IPS-18a (cell line): Measurements from ENCODE around the gene TESK1.

Experiments
- H3K27ac ChIP-seq: one replicate; pipeline ENCODE4 v1.5.1; 2013; ENCODE audit warnings: low read length
- H3K27me3 ChIP-seq: one replicate; pipeline ENCODE4 v1.6.1; 2013; ENCODE audit warnings: mild to moderate bottlenecking, low read length; ENCODE audit not compliant: control insufficient read depth, insufficient read depth
- H3K36me3 ChIP-seq: one replicate; pipeline ENCODE4 v1.6.1; 2013; ENCODE audit warnings: low read depth, low read length; ENCODE audit not compliant: control insufficient read depth
- H3K4me1 ChIP-seq: one replicate; pipeline ENCODE4 v1.6.1; 2013; ENCODE audit warnings: low read depth, low read length; ENCODE audit not compliant: control insufficient read depth
- H3K4me3 ChIP-seq: one replicate; pipeline ENCODE4 v1.5.1; 2013; ENCODE audit warnings: low read length
- H3K9ac ChIP-seq: one replicate; pipeline ENCODE4 v1.6.1; 2013; ENCODE audit warnings: mild to moderate bottlenecking, low read length, moderate library complexity
- H3K9me3 ChIP-seq: one replicate; pipeline ENCODE4 v1.6.1; 2013; ENCODE audit warnings: low read depth, low read length; ENCODE audit not compliant: control insufficient read depth

TESK1 gene, protein sequence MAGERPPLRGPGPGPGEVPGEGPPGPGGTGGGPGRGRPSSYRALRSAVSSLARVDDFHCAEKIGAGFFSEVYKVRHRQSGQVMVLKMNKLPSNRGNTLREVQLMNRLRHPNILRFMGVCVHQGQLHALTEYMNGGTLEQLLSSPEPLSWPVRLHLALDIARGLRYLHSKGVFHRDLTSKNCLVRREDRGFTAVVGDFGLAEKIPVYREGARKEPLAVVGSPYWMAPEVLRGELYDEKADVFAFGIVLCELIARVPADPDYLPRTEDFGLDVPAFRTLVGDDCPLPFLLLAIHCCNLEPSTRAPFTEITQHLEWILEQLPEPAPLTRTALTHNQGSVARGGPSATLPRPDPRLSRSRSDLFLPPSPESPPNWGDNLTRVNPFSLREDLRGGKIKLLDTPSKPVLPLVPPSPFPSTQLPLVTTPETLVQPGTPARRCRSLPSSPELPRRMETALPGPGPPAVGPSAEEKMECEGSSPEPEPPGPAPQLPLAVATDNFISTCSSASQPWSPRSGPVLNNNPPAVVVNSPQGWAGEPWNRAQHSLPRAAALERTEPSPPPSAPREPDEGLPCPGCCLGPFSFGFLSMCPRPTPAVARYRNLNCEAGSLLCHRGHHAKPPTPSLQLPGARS

DNA sequence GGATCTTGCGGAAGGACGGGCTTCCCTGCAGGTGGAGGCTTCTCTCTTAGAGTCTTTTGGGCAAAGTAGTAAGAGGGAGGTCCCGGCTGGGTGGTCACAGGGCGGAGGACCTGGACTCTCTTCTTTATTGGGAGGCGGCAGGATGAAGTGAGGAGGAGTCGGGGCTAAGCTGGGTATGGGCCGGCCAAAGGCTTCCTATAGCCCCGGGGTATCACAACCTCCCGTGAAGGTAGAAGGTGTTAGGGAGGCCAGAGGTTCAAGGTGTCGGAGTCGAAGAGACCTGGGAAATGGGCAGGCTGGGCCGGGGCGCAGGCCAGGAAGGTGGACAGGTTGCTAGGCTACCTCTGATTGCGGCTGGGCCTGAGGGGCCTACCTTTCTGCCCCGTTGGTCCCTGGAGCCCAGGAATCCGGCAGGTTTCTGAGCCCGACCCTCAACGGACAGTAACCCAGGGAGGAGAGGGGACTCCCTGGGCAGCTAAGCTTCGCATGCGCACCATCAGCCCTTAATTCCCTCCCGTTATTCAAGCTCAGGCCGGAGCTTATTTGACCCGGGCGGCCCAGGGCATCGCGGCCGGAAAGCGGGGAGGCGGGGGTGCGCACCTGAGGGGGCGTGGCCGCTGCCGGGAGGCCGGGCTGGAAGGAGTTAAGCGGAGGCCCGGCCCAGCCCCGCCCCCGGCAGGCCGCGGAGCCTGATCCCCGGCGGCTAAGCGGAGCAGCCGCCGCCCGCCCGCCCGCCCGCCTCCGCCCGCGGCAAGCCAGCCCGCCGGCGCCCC, at the start of gene TESK1:
TESK1 (plus strand) TSS at position 685 of the 773 bp plus-strand sequence. CDS start 358 bp downstream, outside the sequence.
- Histone ChIP-seq H3K4me3 (peak within 1 kb of the TSS; percentile 75), H3K36me3 (peaks cover 15% of the 10 kb centered on the region), H3K4me1 (peaks cover 5% of the 10 kb centered on the region)

DNA sequence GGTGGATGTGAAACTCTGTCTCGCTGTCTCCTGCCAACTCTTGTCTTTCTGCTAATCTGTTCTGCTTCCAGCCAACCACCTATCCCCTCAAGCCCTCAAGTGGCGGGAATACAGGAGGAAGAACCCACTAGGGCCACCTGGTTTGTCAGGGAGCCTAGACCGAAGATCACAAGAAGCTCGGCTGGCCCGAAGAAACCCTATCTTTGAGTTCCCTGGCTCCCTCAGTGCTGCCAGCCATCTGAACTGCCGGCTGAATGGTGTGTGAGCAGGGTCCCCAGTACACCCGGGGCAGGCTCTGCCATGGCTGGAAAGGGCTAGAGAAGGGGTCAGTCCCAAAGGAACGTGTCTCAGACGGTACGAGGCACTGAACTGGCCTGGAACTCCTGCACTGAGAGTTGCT, 49.2 kb upstream of the TESK1 start:
- Histone ChIP-seq H3K27me3 (no peaks in the 10 kb centered on the region), H3K4me3 (no peak overlapping the region), H3K27ac (no peak overlapping the region), H3K36me3 (no peaks in the 10 kb centered on the region), H3K4me1 (no peaks in the 10 kb centered on the region), H3K9me3 (no peaks in the 10 kb centered on the region), H3K9ac (no peak overlapping the region)

More for the DNA sequence above, at the start of gene TESK1:
- H3K27me3 ChIP-seq = no peaks in the 10 kb centered on the region
- peak within 1 kb of the TSS; percentile 22 for H3K27ac ChIP-seq
- H3K9me3 ChIP-seq = no peaks in the 10 kb centered on the region
- peak within 1 kb of the TSS; percentile 42 for H3K9ac ChIP-seq

DNA sequence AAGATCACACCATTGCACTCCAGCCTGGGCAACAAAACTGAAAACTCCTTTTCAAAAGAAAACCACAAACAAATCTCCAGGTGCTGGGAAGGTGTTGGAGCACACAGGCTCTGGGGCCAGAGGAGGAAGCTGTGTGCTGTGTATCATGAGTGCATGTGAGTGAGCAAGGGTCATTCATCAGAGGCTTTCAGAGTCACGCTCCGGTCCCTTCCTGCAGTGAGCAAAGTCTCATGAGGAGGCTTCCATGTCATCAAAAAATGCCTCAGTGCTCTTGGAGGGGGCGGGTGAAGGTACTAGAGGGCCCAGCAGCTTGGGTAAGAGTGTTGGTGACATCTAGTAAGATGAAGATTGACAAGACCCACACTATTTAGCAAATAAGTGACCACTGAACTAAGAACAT, 48.3 kb upstream of the TESK1 start:
- H3K4me1 ChIP-seq = no peaks in the 10 kb centered on the region
- no peaks in the 10 kb centered on the region for H3K36me3 ChIP-seq
- H3K27ac ChIP-seq = no peak overlapping the region
- H3K4me3 ChIP-seq = no peak overlapping the region
- H3K27me3 ChIP-seq = no peaks in the 10 kb centered on the region
- H3K9me3 ChIP-seq = no peaks in the 10 kb centered on the region
- H3K9ac ChIP-seq = no peak overlapping the region

DNA sequence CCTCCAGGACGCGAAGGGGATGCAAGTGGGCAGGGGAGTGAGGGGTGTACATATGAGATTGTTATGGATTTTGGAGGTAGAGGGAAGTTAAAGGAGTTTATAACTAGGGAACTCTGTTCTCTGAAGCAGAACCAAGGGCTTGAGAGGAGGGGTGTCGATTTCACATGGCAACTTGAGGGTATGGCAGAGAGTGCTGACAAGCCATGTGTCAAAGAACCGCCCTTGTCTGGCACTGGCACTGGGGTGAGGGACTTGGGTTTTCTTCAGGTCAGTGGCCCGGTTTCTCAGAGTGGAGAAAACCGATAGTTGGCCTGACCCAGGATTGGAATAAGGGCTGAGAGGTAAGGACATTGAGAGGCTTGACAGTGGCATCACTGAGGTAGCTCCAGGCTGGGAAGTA, 47.7 kb upstream of the TESK1 start:
- Histone ChIP-seq H3K36me3 (no peaks in the 10 kb centered on the region), H3K27me3 (no peaks in the 10 kb centered on the region), H3K4me1 (no peaks in the 10 kb centered on the region)

DNA sequence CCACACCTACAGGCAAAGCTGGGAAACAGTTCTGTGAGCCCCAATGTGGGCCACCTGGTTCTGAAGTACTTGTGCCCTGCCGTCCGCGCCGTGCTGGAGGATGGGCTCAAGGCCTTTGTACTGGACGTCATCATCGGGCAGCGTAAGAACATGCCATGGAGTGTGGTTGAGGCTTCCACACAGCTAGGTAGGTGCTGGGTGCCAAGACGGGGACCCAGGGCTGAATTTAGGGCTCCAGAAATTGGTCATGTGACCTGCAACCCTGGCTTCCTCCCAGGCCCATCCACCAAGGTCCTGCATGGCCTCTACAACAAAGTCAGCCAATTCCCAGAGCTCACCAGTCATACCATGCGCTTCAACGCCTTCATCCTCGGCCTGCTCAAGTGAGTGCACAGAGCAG, 46.9 kb upstream of the TESK1 start:
- H3K9ac ChIP-seq = no peak overlapping the region
- H3K27ac ChIP-seq = no peak overlapping the region
- no peaks in the 10 kb centered on the region for H3K4me1 ChIP-seq
- H3K27me3 ChIP-seq = no peaks in the 10 kb centered on the region
- no peak overlapping the region for H3K4me3 ChIP-seq
- no peaks in the 10 kb centered on the region for H3K9me3 ChIP-seq
- no peaks in the 10 kb centered on the region for H3K36me3 ChIP-seq

More for the DNA sequence above, 47.7 kb upstream of the TESK1 start:
- Histone ChIP-seq H3K4me3 (no peak overlapping the region), H3K9me3 (no peaks in the 10 kb centered on the region), H3K27ac (no peak overlapping the region), H3K9ac (no peak overlapping the region)

DNA sequence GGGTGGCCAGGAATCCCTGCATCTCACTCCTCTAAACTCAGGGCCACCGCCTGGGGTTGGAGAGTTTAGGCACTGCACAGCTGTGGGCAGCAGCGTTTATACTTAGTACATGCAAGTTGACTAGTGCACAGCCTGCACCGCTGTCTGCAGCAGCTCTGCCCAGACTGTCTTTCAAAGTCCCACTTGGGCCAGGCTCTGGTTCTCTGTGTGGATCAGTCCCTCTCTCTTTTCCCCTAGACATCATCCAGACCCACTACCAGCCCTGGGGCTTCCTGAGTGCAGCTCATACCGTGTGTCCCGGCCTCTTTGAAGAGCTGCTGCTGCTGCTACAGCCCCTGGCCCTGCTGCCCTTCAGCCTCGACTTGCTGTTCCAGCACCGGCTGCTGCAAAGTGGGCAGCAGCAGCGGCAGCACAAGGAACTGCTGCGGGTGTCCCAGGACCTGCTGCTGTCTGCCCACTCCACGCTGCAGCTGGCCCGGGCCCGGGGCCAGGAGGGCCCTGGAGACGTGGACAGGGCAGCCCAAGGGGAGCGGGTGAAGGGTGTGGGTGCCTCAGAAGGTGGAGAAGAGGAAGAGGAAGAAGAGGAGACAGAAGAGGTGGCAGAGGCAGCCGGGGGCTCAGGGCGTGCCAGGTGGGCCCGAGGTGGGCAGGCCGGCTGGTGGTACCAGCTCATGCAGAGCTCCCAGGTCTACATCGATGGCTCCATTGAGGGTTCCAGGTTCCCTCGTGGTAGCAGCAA, 45.1 kb upstream of the TESK1 start:
- Histone ChIP-seq H3K36me3 (no peaks in the 10 kb centered on the region), H3K9ac (no peak overlapping the region), H3K4me3 (no peak overlapping the region), H3K4me1 (peaks cover 5% of the 10 kb centered on the region), H3K9me3 (no peaks in the 10 kb centered on the region), H3K27ac (no peak overlapping the region), H3K27me3 (no peaks in the 10 kb centered on the region)

DNA sequence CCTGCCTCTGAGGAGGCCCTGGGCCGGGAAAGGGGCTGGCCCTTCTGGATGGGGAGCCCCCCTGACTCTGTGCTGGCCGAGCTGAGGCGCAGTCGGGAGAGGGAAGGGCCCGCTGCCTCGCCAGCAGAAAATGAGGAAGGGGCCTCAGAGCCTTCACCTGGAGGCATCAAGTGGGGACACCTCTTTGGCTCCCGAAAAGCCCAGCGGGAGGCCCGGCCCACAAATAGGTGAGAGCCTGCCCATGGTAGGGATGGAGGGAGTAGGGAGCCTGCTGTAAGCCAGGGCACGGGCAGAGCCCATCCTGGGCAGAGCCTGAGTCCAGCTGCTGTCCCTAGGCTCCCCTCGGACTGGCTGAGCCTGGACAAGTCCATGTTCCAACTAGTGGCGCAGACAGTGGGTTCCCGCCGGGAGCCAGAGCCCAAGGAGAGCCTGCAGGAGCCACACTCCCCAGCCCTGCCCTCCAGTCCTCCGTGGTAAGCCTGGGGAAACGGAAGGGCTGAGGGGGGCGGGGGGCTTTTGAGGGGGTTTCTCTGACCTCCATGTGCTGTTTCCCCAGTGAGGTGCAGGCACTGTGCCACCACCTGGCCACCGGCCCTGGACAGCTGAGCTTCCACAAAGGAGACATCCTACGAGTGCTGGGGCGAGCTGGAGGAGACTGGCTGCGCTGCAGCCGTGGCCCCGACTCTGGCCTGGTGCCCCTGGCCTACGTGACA, 44.3 kb upstream of the TESK1 start:
- no peaks in the 10 kb centered on the region for H3K9me3 ChIP-seq
- no peaks in the 10 kb centered on the region for H3K36me3 ChIP-seq
- H3K4me1 ChIP-seq = peaks cover 5% of the 10 kb centered on the region
- H3K27me3 ChIP-seq = no peaks in the 10 kb centered on the region
- H3K27ac ChIP-seq = no peak overlapping the region
- H3K9ac ChIP-seq = no peak overlapping the region
- no peak overlapping the region for H3K4me3 ChIP-seq

DNA sequence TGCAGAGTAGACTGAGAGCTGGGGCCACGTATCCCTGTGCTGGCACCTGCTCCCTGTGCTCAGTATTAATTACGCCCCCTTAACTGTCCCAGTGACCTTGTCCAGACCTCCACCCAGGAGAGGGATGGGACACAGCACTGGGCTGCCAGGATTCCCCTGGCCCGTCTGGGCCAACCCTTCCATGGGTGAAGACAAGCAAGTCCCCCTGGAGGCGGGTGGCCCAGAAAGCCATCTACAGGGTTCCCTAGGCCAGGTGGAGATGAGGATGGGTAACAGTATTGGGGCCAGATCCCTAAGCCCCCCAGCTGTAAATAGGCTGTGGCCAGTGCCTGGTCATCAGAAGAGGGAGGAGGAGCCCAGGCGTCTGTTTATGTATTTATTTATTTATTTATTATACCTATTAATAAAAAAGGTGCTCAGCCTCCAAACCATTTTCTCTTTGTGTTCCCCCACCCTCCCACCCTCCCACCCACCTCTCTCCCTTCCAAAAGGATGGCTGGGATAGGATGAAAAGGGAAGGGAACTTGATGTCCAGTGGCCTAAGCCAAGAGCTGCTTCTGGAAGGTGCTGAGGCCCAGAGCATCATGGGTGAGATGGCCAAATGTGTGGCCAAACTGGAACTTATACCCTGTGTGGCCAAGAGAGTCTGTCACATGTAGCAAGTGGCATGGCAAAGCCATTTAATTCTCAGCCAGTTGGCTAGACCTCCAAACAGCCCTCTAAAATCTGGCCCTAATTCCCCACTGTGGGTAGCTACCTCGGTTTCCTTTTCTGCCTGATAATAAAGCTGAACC, 43.4 kb upstream of the TESK1 start:
- no peaks in the 10 kb centered on the region for H3K36me3 ChIP-seq
- H3K27ac ChIP-seq = no peak overlapping the region
- no peak overlapping the region for H3K9ac ChIP-seq
- no peaks in the 10 kb centered on the region for H3K9me3 ChIP-seq
- no peaks in the 10 kb centered on the region for H3K27me3 ChIP-seq
- peaks cover 5% of the 10 kb centered on the region for H3K4me1 ChIP-seq
- no peak overlapping the region for H3K4me3 ChIP-seq

DNA sequence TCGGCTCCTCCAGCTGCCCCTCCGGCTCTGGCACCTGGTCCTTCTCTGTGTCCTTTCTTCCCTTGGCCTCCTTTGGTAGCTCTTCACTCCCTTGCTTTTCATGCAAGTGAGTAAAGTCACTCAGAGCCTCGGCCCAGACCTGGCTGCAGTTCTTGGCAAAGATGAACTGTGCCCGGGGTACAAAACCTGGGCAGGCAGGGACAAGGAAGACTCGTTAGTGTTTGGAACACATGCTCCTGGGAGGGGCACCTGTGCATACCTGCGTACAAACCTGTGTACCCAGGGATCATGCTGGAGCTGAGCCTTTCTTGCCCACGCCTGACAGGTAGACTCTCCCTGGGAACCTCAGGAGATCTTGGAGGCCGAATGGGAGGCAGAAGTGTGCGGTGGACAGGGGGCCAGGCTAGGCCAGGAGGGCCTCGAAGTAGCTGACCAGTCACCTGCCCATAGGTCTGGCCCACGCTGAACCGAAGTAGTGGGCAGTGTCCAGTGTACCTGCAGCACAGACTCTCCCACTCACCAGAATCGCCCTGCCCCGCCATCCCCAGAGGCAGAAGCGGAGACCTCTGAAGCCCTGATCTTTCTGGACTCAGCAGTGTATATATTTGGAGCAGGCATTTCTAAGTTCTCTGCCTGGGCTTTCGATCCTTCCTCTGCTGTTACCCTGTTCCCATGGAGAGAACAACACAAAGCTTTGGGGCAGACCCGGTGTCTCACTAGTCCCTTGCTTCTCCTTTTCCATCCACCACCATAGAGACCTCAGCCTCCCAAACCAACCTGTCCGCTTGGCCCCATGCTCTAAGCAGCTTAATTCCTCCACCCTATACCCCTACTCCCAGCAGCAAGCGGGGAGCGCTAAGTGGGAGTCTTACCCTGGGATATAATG, 41.9 kb upstream of the TESK1 start:
- H3K4me1 ChIP-seq = peaks cover 5% of the 10 kb centered on the region
- no peaks in the 10 kb centered on the region for H3K36me3 ChIP-seq
- no peaks in the 10 kb centered on the region for H3K27me3 ChIP-seq
- no peaks in the 10 kb centered on the region for H3K9me3 ChIP-seq
- no peak overlapping the region for H3K4me3 ChIP-seq
- no peak overlapping the region for H3K27ac ChIP-seq
- no peak overlapping the region for H3K9ac ChIP-seq
